ENCODE data around the gene FOXJ2.

GRCh38 chr12:8096281-8096915, 63.9 kb downstream of the FOXJ2 start:
- TF ChIP-seq POLR2A (IDR thresholded peaks at IDR 0.05; ENCODE audit: low read length) (no peak), GATA1 (IDR thresholded peaks at IDR 0.05; ENCODE audit: low read depth, low read length) (no peak)

All from erythroblast (primary cell).